HG02759 (cell line): ENCODE results near the gene RFX3.

ENCODE experiments used
- ATAC-seq: cut with Tn5 transposase; IDR thresholded peaks from one replicate; pipeline ENCODE4 v1.9.1; 2021; ENCODE audit warnings: mild to moderate bottlenecking, moderate library complexity; ENCODE audit not compliant: unreplicated experiment

RFX3 gene

GRCh38 chr9:3525836-3526164 is at the start of gene RFX3:
Gene RFX3, minus strand, starts transcription at chr9:3526001. Its CDS starts 130,413 bp downstream, at chr9:3395588.
- ATAC-seq: peak; percentile 59

- no peak for ATAC-seq
These were observed 45.7 kb upstream of the RFX3 start for GRCh38 chr9:3571500-3571899.

- no peak for ATAC-seq
These were observed 43.7 kb upstream of the RFX3 start for GRCh38 chr9:3569529-3569928.

GRCh38 chr9:3567988-3568387 is 42.2 kb upstream of the RFX3 start:
- no peak for ATAC-seq

GRCh38 chr9:3553076-3553765 is 27.4 kb upstream of the RFX3 start:
- no peak for ATAC-seq

- ATAC-seq: no peak
These were observed 23.4 kb upstream of the RFX3 start for GRCh38 chr9:3549225-3549624.

GRCh38 chr9:3548648-3549047 is 22.8 kb upstream of the RFX3 start:
- ATAC-seq: no peak

GRCh38 chr9:3541206-3541605 is 15.4 kb upstream of the RFX3 start:
- ATAC-seq: no peak

- ATAC-seq: no peak
These were observed 9.0 kb upstream of the RFX3 start for GRCh38 chr9:3534614-3535404.

- ATAC-seq: no peak
These were observed 6.4 kb upstream of the RFX3 start for GRCh38 chr9:3532158-3532557.

- no peak for ATAC-seq
These were observed 2.6 kb upstream of the RFX3 start for GRCh38 chr9:3528451-3528850.

GRCh38 chr9:3526997-3527940 is 1.5 kb upstream of the RFX3 start:
- ATAC-seq: peak; percentile 3

- peak; percentile 74 for ATAC-seq
These were observed 580 bp upstream of the RFX3 start for GRCh38 chr9:3526165-3526996.

GRCh38 chr9:3525096-3525835 is 535 bp downstream of the RFX3 start:
- no peak for ATAC-seq

- ATAC-seq: no peak
These were observed 3.8 kb downstream of the RFX3 start for GRCh38 chr9:3521966-3522365.

GRCh38 chr9:3520564-3520963 is 5.2 kb downstream of the RFX3 start:
- no peak for ATAC-seq

GRCh38 chr9:3517377-3518048 is 8.3 kb downstream of the RFX3 start:
- ATAC-seq: no peak

- ATAC-seq: no peak
These were observed 9.0 kb downstream of the RFX3 start for GRCh38 chr9:3516667-3517330.

GRCh38 chr9:3515405-3515804 is 10.4 kb downstream of the RFX3 start:
- ATAC-seq: no peak
